SK-N-SH (cell line): Measurements from ENCODE around the gene SLC17A2. TPM values are rescaled to one million over a fixed set of nuclear protein-coding genes. Genes with fewer than 3 reads are reported as not detected.

Experiments
- CTCF ChIA-PET: fragments of 300-600, 350-600 bp; formaldehyde crosslinking; extraction: SDS; loops from one replicate; lab custom pipeline; 2021; lab: Yijun Ruan, JAX
- POLR2A ChIA-PET: fragments of 350-600 bp; sonication (Branson Sonifier 250); formaldehyde crosslinking; extraction: SDS; loops from one replicate; lab custom pipeline; 2020; ENCODE audit warnings: antibody characterized with exemption, inconsistent platforms; lab: Yijun Ruan, JAX
- DNase-seq: peaks from one replicate; pipeline ENCODE4 v3.0.0; 2012
- H2AFZ ChIP-seq: fragments of 200-600 bp; sonication (generic); 2 replicates; pipeline ENCODE4 v1.8.1; 2016; ENCODE audit warnings: antibody characterized with exemption, mild to moderate bottlenecking, low read depth
- H3F3A ChIP-seq: fragments of 200-600 bp; sonication (generic); replicated peaks from 2 replicates; pipeline ENCODE3; 2016; ENCODE audit warnings: antibody characterized with exemption, mild to moderate bottlenecking; ENCODE audit not compliant: insufficient read depth
- H3K27ac ChIP-seq, 2 experiments: fragments of 200-500 bp in 1 of 2; fragments of 200-600 bp in 1 of 2; sonication (Bioruptor generic) in 1 of 2; sonication (generic), shearing (Covaris generic) in 1 of 2; 2 replicates each; pipeline versions ENCODE4 v1.5.1 to v1.6.1; 2014 to 2016; ENCODE audit warnings: low read depth in 2 of 2, inconsistent platforms in 1 of 2, low read length in 1 of 2, mild to moderate bottlenecking in 1 of 2, mixed read lengths in 1 of 2
- H3K27me3 ChIP-seq: fragments of 200-600 bp; sonication (generic), shearing (Covaris generic); 2 replicates; pipeline ENCODE4 v1.6.1; 2016; ENCODE audit warnings: mixed run types; ENCODE audit not compliant: insufficient read depth
- H3K36me3 ChIP-seq, 2 experiments: fragments of 200-500 bp in 1 of 2; fragments of 200-600 bp in 1 of 2; sonication (Bioruptor generic) in 1 of 2; sonication (generic) in 1 of 2; replicated peaks in 1 of 2; 2 replicates each; pipeline versions ENCODE3 to v1.5.1; 2014 to 2016; ENCODE audit warnings: low read length in 1 of 2, mild to moderate bottlenecking in 1 of 2; ENCODE audit not compliant: insufficient read depth in 2 of 2, control insufficient read depth in 1 of 2
- H3K4me1 ChIP-seq, 2 experiments: fragments of 200-500 bp in 1 of 2; fragments of 200-600 bp in 1 of 2; sonication (Bioruptor generic) in 1 of 2; sonication (generic), shearing (Covaris generic) in 1 of 2; 2 replicates each; pipeline versions ENCODE4 v1.5.1 to v1.6.1; 2014 to 2016; ENCODE audit warnings: low read depth in 1 of 2, low read length in 1 of 2, mixed run types in 1 of 2; ENCODE audit not compliant: insufficient read depth in 2 of 2, control insufficient read depth in 1 of 2
- H3K4me2 ChIP-seq: fragments of 200-600 bp; sonication (generic), shearing (Covaris generic); 2 replicates; pipeline ENCODE4 v1.6.1; 2017; ENCODE audit warnings: mixed run types
- H3K4me3 ChIP-seq, 2 experiments: fragments of 200-500 bp in 1 of 2; fragments of 200-600 bp in 1 of 2; sonication (Bioruptor generic) in 1 of 2; sonication (generic), shearing (Covaris generic) in 1 of 2; 2 replicates each; pipeline versions ENCODE4 v1.5.1 to v1.8.1; 2014 to 2016; ENCODE audit warnings: low read depth in 2 of 2, inconsistent platforms in 1 of 2, low read length in 1 of 2, mild to moderate bottlenecking in 1 of 2, mixed read lengths in 1 of 2, moderate library complexity in 1 of 2
- H3K79me2 ChIP-seq: fragments of 200-600 bp; sonication (generic); 2 replicates; pipeline ENCODE4 v1.8.1; 2017; ENCODE audit warnings: mild to moderate bottlenecking; ENCODE audit not compliant: insufficient read depth
- H3K9ac ChIP-seq: fragments of 200-600 bp; sonication (generic); 2 replicates; pipeline ENCODE4 v1.6.1; 2017; ENCODE audit warnings: mixed run types
- H3K9me2 ChIP-seq: fragments of 200-600 bp; sonication (generic); 2 replicates; pipeline ENCODE4 v1.6.1; 2017; ENCODE audit warnings: mixed run types
- H3K9me3 ChIP-seq: fragments of 200-600 bp; sonication (generic); 2 replicates; pipeline ENCODE4 v1.6.1; 2017; ENCODE audit warnings: mixed run types, mild to moderate bottlenecking, moderate library complexity
- H4K20me1 ChIP-seq: fragments of 200-600 bp; sonication (generic); 2 replicates; pipeline ENCODE4 v1.6.1; 2017; ENCODE audit warnings: mild to moderate bottlenecking, mixed run types; ENCODE audit not compliant: insufficient read depth
- ELF1 ChIP-seq: IDR thresholded peaks from 2 replicates; pipeline ENCODE4 v1.4.0; 2012
- EZH2phosphoT487 ChIP-seq: fragments of 200-600 bp; sonication (generic); IDR thresholded peaks from 2 replicates; pipeline ENCODE4 v1.6.1; 2017; ENCODE audit warnings: low read depth, mixed run types, mild to moderate bottlenecking, antibody characterized with exemption, moderate library complexity, borderline replicate concordance
- FOSL2 ChIP-seq: IDR thresholded peaks from 2 replicates; pipeline ENCODE4 v1.4.0; 2012; ENCODE audit warnings: low read depth, mild to moderate bottlenecking, moderate library complexity, borderline replicate concordance
- FOXJ3 ChIP-seq: sonication (generic); formaldehyde crosslinking; IDR thresholded peaks from 2 replicates; pipeline ENCODE4 v1.5.1; 2020; ENCODE audit warnings: mild to moderate bottlenecking, missing genetic modification reagents
- JUND ChIP-seq: IDR thresholded peaks from 2 replicates; pipeline ENCODE4 v1.4.0; 2012
- MEF2A ChIP-seq: IDR thresholded peaks from 2 replicates; pipeline ENCODE4 v1.4.0; 2012; ENCODE audit warnings: low read depth, borderline replicate concordance
- NRF1 ChIP-seq: IDR thresholded peaks from 2 replicates; pipeline ENCODE4 v1.6.1; 2012; ENCODE audit warnings: low read depth, mild to moderate bottlenecking, low read length
- POLR2AphosphoS5 ChIP-seq: IDR thresholded peaks from 2 replicates; pipeline ENCODE4 v1.6.1; 2012; ENCODE audit warnings: low read depth, low read length
- RAD21 ChIP-seq: IDR thresholded peaks from 2 replicates; pipeline ENCODE4 v1.6.1; 2012; ENCODE audit warnings: mild to moderate bottlenecking, low read length
- RCOR1 ChIP-seq: fragments of 150-350 bp; IDR thresholded peaks from 2 replicates; pipeline ENCODE4 v1.6.1; 2017; ENCODE audit warnings: antibody characterized with exemption, low read length
- TCF12 ChIP-seq: IDR thresholded peaks from 2 replicates; pipeline ENCODE4 v1.4.0; 2012
- WGBS: methylation state at CpG from one replicate; pipeline ENCODE4 v1.1.6; 2017; ENCODE audit warnings: low lambda C conversion rate; 5-methylcytosine and 5-hydroxymethylcytosine counted together
- polyA plus RNA-seq, 3 experiments: library from polyadenylated mRNA; depleted of rRNA; stranded (reverse); fragments of >200 nt; gene quantifications; 2 replicates each; pipeline ENCODE4 v1.2.3, GENCODE V29; 2012
- TF ChIP-seq, protein P1 (sequence below): fragments of 150-350 bp; IDR thresholded peaks from 2 replicates; pipeline ENCODE4 v1.6.1; 2016; ENCODE audit warnings: mild to moderate bottlenecking, low read depth, low read length
- TF ChIP-seq, protein P2 (sequence below): IDR thresholded peaks from 2 replicates; pipeline ENCODE4 v1.4.0; 2012; ENCODE audit warnings: low read depth
- TF ChIP-seq, protein P3 (sequence below): IDR thresholded peaks from 2 replicates; pipeline ENCODE4 v1.4.0; 2012; ENCODE audit warnings: low read depth, borderline replicate concordance
- TF ChIP-seq, protein P4 (sequence below): IDR thresholded peaks from 2 replicates; pipeline ENCODE4 v1.4.0; 2012; ENCODE audit warnings: low read depth, borderline replicate concordance
- TF ChIP-seq, protein P5 (sequence below): IDR thresholded peaks from 2 replicates; pipeline ENCODE4 v1.6.1; 2012; ENCODE audit warnings: mild to moderate bottlenecking, low read depth, low read length, moderate library complexity
- TF ChIP-seq, protein P6 (sequence below): fragments of 150-350 bp; IDR thresholded peaks from 2 replicates; pipeline ENCODE4 v1.6.1; 2017; ENCODE audit warnings: antibody characterized with exemption, low read length, low read depth, borderline replicate concordance

Gene SLC17A2
- polyA plus RNA-seq, 1 of the 3 experiments (the other 2 are of a cell fraction): not detected

DNA sequence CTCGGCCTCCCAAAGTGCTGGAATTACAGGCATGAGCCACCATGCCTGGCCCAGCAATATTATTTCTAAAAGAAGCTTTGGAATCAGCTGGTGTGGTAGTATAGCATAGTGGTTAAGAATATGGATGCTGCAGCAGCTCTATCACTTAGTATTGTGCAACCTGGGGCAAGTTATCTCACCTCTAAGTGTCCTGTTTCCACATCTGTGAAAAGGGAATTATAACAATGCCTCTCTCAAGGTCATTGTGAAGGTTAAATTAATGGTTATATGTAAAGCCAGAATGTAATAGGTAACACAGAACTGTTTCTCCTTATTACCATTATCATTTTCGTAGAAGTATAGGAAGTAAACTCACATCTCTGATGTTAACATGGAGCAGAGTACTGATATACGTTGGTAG, 14.2 kb downstream of the SLC17A2 start:
- no peaks in the 10 kb centered on the region for H3K27me3 ChIP-seq
- no peaks in the 10 kb centered on the region for H3F3A ChIP-seq
- H3K9ac ChIP-seq: no peak overlapping the region
- H2AFZ ChIP-seq: no peak overlapping the region
- TF ChIP-seq TCF12 (no peak), NRF1 (no peak), FOSL2 (no peak), POLR2AphosphoS5 (no peak), FOXJ3 (CRISPR knock-in tag) (no peak), JUND (no peak), EZH2phosphoT487 (no peak), RAD21 (no peak), ELF1 (no peak), RCOR1 (no peak), MEF2A (no peak)
- TF ChIP-seq, protein P1, sequence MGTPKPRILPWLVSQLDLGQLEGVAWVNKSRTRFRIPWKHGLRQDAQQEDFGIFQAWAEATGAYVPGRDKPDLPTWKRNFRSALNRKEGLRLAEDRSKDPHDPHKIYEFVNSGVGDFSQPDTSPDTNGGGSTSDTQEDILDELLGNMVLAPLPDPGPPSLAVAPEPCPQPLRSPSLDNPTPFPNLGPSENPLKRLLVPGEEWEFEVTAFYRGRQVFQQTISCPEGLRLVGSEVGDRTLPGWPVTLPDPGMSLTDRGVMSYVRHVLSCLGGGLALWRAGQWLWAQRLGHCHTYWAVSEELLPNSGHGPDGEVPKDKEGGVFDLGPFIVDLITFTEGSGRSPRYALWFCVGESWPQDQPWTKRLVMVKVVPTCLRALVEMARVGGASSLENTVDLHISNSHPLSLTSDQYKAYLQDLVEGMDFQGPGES: no peak
- TF ChIP-seq, protein P2, sequence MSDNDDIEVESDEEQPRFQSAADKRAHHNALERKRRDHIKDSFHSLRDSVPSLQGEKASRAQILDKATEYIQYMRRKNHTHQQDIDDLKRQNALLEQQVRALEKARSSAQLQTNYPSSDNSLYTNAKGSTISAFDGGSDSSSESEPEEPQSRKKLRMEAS: no peak
- TF ChIP-seq, protein P3, sequence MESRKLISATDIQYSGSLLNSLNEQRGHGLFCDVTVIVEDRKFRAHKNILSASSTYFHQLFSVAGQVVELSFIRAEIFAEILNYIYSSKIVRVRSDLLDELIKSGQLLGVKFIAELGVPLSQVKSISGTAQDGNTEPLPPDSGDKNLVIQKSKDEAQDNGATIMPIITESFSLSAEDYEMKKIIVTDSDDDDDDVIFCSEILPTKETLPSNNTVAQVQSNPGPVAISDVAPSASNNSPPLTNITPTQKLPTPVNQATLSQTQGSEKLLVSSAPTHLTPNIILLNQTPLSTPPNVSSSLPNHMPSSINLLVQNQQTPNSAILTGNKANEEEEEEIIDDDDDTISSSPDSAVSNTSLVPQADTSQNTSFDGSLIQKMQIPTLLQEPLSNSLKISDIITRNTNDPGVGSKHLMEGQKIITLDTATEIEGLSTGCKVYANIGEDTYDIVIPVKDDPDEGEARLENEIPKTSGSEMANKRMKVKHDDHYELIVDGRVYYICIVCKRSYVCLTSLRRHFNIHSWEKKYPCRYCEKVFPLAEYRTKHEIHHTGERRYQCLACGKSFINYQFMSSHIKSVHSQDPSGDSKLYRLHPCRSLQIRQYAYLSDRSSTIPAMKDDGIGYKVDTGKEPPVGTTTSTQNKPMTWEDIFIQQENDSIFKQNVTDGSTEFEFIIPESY: no peak
- TF ChIP-seq, protein P4, sequence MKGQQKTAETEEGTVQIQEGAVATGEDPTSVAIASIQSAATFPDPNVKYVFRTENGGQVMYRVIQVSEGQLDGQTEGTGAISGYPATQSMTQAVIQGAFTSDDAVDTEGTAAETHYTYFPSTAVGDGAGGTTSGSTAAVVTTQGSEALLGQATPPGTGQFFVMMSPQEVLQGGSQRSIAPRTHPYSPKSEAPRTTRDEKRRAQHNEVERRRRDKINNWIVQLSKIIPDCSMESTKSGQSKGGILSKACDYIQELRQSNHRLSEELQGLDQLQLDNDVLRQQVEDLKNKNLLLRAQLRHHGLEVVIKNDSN: no peak
- TF ChIP-seq, protein P5, sequence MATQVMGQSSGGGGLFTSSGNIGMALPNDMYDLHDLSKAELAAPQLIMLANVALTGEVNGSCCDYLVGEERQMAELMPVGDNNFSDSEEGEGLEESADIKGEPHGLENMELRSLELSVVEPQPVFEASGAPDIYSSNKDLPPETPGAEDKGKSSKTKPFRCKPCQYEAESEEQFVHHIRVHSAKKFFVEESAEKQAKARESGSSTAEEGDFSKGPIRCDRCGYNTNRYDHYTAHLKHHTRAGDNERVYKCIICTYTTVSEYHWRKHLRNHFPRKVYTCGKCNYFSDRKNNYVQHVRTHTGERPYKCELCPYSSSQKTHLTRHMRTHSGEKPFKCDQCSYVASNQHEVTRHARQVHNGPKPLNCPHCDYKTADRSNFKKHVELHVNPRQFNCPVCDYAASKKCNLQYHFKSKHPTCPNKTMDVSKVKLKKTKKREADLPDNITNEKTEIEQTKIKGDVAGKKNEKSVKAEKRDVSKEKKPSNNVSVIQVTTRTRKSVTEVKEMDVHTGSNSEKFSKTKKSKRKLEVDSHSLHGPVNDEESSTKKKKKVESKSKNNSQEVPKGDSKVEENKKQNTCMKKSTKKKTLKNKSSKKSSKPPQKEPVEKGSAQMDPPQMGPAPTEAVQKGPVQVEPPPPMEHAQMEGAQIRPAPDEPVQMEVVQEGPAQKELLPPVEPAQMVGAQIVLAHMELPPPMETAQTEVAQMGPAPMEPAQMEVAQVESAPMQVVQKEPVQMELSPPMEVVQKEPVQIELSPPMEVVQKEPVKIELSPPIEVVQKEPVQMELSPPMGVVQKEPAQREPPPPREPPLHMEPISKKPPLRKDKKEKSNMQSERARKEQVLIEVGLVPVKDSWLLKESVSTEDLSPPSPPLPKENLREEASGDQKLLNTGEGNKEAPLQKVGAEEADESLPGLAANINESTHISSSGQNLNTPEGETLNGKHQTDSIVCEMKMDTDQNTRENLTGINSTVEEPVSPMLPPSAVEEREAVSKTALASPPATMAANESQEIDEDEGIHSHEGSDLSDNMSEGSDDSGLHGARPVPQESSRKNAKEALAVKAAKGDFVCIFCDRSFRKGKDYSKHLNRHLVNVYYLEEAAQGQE: no peak
- TF ChIP-seq, protein P6, sequence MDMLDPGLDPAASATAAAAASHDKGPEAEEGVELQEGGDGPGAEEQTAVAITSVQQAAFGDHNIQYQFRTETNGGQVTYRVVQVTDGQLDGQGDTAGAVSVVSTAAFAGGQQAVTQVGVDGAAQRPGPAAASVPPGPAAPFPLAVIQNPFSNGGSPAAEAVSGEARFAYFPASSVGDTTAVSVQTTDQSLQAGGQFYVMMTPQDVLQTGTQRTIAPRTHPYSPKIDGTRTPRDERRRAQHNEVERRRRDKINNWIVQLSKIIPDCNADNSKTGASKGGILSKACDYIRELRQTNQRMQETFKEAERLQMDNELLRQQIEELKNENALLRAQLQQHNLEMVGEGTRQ: no peak
- TF ChIP-seq, all 33 proteins: peak for 0
- no peaks in the 10 kb centered on the region for H4K20me1 ChIP-seq
- CTCF ChIA-PET: interaction anchor here (1.0 kb wide), 1 partner anchor 9 kb away, joined by 3 read pairs; no protein-coding TSS in a partner anchor
- no peaks in the 10 kb centered on the region for H3K4me1 ChIP-seq
- DNase-seq: no peak
- POLR2A ChIA-PET: no interaction called here
- no peaks in the 10 kb centered on the region for H3K9me3 ChIP-seq
- WGBS: 17% methylated on average over 3 of the region's 3 CpGs
- no peaks in the 10 kb centered on the region for H3K9me2 ChIP-seq
- H3K79me2 ChIP-seq: no peaks in the 10 kb centered on the region
- H3K36me3 ChIP-seq: no peaks in the 10 kb centered on the region
- no peak overlapping the region for H3K4me2 ChIP-seq
- H3K4me3 ChIP-seq: no peak overlapping the region
- H3K27ac ChIP-seq: no peak overlapping the region
